Activated T-cell treated with anti-CD3 and anti-CD28 coated beads, Interleukin-2, amount 50 U/mL, for 48 hours (primary cell): ENCODE data around the gene FXR1.
"Not testable (repeated sequence)": the region's sequence is repeated elsewhere in the genome, so short reads cannot be mapped to it uniquely, and the experiment has no call there.

Experiments used
- DNase-seq, 2 experiments: peaks; one replicate each; pipeline ENCODE4 v3.0.0-alpha.2; 2020

Gene FXR1

GRCh38 chr3:180940826-180941225 lies 28.4 kb downstream of the FXR1 start:
- DNase-seq, result no peak

GRCh38 chr3:180947761-180948390 lies 35.4 kb downstream of the FXR1 start:
- DNase-seq, result no peak

- DNase-seq, result no peak
These were observed 47.2 kb downstream of the FXR1 start for GRCh38 chr3:180959691-180960090.

GRCh38 chr3:180961087-180961486 lies 48.6 kb downstream of the FXR1 start:
- DNase-seq, result no peak

GRCh38 chr3:180961552-180961951 lies 49.1 kb downstream of the FXR1 start:
- no peak for DNase-seq

GRCh38 chr3:180962530-180962929 lies 50.1 kb downstream of the FXR1 start:
- no peak for DNase-seq

GRCh38 chr3:180970931-180971330 lies 58.5 kb downstream of the FXR1 start:
- DNase-seq, result no peak

GRCh38 chr3:180973543-180973942 lies 61.1 kb downstream of the FXR1 start:
- DNase-seq, result no peak

GRCh38 chr3:180974286-180974685 lies 61.8 kb downstream of the FXR1 start:
- no peak for DNase-seq

GRCh38 chr3:180977498-180977897 lies 65.0 kb downstream of the FXR1 start:
- no peak for DNase-seq

- DNase-seq, result no peak
These were observed 67.5 kb downstream of the FXR1 start for GRCh38 chr3:180979961-180980360.

- DNase-seq, result no peak
These were observed 68.1 kb downstream of the FXR1 start for GRCh38 chr3:180980611-180981010.

GRCh38 chr3:180981912-180982311 lies 69.4 kb downstream of the FXR1 start:
- DNase-seq, result no peak

- no peak for DNase-seq
These were observed 70.7 kb downstream of the FXR1 start for GRCh38 chr3:180983136-180983535.

GRCh38 chr3:180986366-180986765 lies 73.9 kb downstream of the FXR1 start:
- not testable (repeated sequence) for DNase-seq

- no peak for DNase-seq
These were observed 74.9 kb downstream of the FXR1 start for GRCh38 chr3:180987344-180987743.

GRCh38 chr3:180989291-180990163 lies 77.1 kb downstream of the FXR1 start, which contains the start of gene DNAJC19:
DNAJC19 (minus strand) TSS chr3:180989736; CDS start chr3:180989602, 134 bp downstream.
- peak; percentile 91 for DNase-seq

GRCh38 chr3:180990505-180990904 lies 78.0 kb downstream of the FXR1 start:
- DNase-seq, result no peak

GRCh38 chr3:180996415-180996932 lies 84.0 kb downstream of the FXR1 start:
- DNase-seq, result no peak

- DNase-seq, result not testable (repeated sequence)
These were observed 89.9 kb downstream of the FXR1 start for GRCh38 chr3:181002331-181002730.

- not testable (repeated sequence) for DNase-seq
These were observed 91.0 kb downstream of the FXR1 start for GRCh38 chr3:181003469-181003868.

GRCh38 chr3:181006541-181006940 lies 94.1 kb downstream of the FXR1 start:
- DNase-seq, result no peak

- no peak for DNase-seq
These were observed 94.8 kb downstream of the FXR1 start for GRCh38 chr3:181007262-181007661.

- DNase-seq, result no peak
These were observed 96.3 kb downstream of the FXR1 start for GRCh38 chr3:181008796-181009195.
